ENCODE data around the gene RNF182.
"Not testable (repeated sequence)": the region's sequence is repeated elsewhere in the genome, so short reads cannot be mapped to it uniquely, and the experiment has no call there.

The RNF182 gene

DNA sequence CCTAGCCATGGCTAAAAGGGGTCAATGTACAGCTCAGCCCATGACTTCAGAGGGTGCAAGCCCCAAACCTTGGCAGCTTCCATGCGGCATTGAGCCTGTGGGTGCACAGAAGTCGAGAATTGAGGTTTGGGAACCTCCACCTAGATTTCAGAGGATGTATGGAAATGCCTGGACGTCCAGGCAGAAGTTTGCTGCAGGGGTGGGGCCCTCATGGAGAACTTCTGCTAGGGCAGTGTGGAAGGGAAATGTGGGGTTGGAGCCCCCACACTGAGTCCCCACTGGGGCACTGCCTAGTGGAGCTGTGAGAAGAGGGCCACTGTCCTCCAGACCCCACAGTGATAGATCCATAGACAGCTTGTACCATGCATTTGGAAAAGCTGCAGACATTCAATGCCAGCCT is 47.9 kb downstream of the RNF182 start:
- DNase-seq: not testable (repeated sequence)

DNA sequence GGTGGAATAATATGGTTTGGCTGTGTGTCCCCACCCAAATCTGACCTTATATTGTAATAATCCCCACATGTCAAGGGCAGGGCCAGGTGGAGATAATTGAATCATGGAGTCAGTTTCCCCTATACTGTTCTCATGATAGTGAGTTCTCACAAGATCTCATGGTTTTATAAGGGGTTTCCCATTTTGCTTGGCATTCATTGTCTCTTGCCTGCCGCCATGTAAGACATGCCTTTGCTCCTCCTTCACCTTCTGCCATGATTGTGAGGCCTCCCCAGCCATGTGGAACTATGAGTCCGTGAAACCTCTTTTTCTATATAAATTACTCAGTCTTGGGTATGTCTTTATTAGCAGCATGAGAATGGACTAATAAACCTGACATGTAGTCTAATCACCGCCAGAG is 48.7 kb downstream of the RNF182 start:
- not testable (repeated sequence) for DNase-seq

DNA sequence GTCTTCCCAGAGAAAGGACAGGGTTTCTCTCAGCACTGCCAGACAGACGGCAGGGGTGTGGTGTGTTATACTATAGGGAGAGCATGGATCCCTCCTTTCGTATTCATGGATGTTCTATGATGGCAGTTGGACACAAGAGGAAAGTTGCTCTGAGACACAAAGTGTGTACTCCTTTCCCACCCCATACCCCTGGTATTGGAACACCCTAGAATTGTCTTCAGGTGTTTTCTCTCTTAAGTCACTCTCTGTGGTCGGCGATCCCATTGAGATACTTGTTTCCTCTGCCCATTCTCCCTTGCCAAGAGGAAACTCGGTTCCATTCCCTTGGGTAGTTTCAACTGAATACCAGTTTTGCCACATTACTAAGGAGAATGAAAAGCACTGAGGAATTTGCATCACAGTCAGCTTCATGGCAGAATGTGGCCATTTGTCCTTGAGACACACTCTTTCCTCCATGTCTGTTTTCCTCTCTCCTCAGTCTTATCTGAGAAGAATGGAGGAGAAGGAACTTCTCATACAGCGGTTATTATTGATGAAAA is 53.4 kb downstream of the RNF182 start:
- DNase-seq: no peak

DNA sequence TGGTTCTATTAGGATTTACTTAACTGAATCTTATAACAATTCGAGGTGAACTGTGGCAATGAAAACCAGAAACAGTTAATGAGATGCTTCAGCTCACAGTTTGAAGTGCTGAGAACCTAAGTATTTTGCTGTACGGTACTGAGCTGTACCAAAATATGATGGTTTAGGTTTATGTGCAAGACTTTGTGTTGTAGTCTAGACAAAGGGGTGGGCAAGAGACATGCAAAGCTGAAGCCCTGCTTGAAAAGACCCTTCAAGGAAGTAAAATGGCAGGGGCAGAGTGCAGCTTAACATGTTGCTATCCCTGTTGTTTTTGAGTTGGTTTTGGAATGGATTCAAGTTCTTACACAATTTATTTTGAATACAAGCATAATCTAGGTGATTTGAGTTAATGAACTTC is 54.0 kb downstream of the RNF182 start:
- no peak for DNase-seq

DNA sequence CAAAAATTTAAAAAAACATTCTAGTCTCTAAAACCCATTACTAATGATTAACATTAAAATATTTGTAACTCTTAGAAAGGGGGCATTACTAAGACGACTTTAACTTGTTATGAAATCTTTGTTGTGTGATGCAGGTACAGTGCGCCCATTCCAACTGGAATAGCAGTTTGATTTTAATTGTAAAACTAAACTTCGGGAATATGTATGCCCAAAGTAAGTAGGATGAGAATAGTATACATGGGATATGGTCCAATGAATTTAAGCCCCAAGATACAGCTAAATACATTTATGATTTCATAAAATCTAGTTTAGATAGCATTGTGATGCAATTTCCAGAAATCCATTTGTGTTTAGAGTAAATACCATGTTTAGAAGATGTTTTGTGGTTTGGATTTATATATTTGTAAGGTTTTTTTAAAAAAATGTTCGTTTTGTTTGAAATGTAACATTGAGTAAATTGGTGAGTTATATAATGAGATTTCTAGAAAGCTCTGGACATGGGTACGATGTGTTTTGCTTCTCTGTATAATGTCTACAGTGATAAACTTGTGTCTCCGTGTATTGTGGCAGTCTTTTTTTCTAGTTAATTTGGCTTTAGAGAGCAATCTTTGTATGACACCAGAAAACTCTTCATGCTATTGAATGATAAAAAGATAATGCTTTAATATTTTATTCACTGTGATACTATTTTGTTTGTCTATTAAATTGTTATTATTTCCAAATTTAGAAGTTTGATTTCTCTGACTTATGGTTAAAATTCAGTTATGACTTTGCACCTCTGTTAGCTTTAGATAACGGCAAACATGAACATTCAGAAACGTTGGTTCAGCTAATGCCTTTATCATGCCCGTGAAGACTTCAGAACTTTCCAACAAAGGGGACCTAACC is 54.8 kb downstream of the RNF182 start:
- no peak for DNase-seq

DNA sequence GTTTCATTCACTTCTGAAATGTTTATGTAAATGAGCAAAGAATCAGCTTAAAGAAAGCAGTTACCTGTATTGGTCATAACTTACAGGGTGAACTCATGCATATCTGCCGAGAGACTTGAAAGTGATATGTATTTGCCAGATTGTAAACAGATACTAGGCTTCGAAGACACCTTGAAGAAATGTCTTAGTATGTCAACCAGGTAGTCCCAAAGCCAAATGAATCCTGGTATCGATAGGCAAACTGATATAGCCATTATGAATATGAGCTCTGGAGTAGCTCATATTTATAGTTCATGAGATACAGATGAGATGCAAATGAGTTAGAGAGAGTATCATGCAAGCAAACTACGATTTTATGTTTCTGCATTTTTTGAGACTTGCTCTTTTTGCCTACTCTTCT is 55.8 kb downstream of the RNF182 start:
- DNase-seq: no peak

DNA sequence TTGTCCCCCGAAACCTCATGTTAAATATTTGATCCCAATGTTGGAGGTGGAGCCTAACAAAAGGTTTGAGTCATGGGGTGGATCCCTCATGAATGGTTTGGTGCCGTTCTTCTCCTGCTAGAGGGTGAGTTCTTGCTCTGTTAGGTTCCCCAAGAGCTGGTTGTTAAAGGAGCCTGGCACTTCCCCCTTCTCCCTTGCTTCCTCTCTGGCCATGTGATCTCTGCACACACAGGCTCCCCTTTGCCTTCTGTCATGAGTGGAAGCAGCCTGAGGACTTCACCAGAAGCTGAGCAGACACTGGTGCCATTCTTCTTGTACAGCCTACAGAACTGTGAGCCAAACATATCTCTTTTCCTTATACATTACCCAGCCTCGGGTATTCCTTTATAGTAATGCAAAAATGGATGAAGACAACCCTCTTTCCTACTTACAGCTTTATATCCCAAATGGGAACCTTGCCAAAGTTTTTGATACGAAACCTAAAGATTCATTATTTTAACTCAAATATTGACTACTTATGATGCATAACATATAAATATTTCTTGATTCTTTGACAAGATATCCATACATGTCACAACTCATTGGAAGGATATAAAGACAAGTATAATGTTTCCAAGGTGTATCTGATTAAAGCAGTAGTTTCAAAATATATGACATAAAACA is 61.0 kb downstream of the RNF182 start:
- DNase-seq: no peak

DNA sequence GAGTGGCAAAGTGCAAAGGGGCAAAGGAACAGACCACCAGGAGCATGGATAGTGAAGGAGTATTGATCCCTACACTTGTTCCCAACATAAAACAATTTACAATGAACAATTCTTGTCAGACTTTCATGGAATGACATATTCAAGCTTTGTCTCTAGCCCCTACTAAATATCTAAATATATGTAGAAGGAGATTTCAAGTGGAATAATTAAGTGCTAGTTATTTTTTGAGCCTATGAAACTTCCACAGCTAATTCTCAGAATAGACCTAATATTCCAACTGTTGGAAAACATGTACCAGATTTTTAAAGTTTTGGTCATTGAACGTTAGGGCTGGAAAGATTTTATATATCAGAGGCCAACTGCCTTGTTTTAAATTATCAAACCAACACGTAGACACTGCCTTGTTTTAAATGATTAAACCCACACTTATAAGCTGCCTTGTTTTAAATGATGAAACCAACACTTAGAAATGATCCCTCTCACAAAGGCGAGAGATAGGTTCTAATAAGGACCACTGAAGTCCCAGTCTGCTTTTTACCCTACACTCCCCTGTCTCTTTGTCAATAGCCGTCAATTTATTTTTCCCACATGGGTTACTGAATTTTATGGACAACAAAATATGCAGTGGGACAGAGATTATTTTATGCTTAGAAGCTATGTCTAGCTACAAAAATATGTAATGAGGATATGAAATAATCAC is 62.1 kb downstream of the RNF182 start:
- no peak for DNase-seq

DNA sequence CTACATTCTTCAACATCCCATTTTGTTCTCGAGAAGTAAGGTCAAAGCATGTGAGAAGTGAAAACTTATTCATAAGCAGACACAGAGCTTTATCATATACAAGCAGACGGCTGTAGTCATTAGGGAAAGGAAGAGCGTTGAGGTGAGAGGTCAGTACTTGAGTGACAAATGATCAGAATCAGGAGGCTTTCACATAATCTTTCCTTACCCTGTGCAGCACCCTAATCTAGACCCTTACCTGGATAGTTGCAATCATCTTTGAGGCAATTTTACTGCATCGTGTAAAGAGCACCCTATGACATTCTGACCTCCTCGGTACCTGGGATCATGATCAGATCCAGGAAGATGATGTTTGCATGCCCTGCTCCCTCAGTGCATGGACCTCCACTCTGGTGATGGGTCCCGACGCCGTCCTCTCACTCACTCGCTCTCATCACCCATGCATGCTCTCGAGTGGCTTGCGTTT is 62.7 kb downstream of the RNF182 start:
- no peak for DNase-seq

DNA sequence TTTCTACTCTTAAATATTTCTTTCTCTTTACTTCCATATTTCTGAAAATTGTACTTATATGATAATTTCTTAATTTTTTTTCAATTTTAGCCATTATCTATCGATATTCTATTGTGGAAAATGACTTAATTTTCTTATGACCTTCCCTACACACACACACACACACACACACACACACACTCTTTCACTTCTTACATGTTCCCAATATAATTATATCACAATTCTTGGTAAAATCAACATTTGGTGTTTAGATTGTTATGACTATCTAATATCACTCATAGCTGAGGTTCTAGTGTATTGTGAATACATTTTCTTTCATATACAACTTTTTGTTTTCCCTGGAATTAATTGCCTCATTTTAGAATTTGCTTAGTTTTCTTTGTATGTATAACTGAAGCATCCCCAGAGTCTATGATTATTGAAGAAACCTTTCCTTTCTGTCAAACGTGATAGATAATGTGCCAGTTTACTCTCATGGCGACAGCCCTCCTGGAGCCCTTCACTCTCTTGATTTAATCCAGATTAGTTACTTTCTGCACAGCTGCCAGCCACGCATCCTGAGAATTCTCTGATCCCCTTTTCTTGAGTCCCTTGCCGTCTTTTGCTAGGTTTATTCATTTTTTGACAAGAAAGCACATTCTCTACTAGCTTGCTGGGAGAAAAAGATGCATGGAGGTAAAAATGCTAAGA is 63.4 kb downstream of the RNF182 start:
- no peak for DNase-seq

DNA sequence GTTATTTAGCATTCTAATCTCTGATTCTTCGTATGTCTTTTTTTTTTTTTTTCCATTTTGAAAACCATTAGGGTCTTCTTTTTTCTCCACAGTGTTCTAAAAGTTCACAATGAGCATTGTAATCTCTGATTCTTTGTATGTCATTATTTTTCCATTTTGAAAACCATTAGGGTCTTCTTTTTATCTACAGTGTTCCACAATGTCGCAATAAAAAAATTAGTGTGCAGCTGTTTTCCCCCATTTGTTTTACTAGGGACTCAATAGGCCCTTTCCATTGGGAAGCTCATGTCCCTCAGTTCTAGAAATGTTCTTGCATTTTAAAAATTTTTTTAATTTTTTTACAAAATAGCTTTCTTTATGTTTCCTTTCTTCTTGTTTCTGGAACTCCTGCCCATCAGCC is 64.2 kb downstream of the RNF182 start:
- no peak for DNase-seq

DNA sequence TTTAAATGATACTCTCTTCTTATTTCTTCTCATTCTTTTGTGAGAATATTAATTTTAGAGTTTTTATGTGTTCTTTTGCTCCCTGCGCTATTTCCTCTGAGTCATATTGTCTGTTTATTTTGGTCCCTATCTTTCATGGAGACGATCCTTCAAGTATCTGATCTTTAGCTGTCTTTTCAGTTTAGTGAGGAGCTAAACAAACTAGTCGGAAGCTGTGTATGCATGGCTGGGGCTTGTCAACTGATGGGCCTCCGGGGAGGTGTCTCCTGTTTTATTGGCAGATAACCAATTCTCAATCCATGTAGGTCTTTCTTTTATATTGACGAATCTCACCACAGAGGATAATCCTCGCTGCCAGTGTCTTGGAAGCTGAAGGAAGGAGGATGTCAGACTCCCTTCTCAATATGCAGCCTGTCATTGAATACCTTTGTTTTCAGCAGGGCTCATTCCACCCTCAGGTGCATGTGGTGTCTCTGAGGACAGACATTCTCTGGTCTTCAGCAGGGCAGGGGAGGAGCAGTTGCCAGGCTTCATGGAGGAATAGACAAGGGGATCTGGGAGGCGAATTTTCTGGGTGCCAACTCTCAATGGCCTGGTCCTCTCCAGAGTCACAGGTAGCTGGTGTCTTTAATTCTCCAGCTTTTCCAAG is 64.9 kb downstream of the RNF182 start:
- DNase-seq: no peak

DNA sequence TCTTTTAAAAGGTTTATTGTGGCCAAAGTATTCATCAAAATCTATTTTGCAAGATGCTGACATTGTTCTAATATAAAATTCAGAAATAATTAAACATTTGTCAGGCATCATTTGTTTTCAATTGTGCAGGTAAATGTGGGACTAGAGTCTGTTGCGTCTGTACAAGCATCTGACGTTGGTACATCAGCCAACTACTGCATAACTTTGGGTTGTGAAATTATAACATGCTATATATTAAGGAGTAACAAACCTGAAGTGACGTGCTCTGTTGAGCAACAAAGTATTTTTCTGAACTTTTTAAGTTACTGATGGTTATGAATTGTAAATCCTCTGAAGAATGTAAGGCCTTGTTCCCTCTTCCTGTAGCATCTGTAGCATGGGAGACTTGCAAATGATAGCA is 66.0 kb downstream of the RNF182 start:
- DNase-seq: no peak

DNA sequence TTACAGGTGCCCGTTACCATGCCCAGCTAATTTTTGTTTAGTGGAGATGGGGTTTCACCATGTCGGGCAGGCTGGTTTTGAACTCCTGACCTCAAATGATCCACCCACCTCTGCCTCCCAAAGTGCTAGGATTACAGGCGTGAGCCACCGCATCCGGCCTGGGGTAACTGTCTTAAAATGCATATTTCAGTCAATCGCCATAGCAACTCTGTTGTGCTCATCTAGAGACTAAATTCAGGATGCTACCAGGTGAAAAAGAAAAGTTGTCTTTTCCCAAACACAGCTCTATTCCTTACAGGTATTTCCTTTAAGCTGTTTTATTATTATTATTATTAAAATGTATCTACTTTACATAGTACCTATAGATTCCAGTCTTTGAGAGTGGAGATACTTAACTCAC is 66.6 kb downstream of the RNF182 start:
- DNase-seq: no peak

DNA sequence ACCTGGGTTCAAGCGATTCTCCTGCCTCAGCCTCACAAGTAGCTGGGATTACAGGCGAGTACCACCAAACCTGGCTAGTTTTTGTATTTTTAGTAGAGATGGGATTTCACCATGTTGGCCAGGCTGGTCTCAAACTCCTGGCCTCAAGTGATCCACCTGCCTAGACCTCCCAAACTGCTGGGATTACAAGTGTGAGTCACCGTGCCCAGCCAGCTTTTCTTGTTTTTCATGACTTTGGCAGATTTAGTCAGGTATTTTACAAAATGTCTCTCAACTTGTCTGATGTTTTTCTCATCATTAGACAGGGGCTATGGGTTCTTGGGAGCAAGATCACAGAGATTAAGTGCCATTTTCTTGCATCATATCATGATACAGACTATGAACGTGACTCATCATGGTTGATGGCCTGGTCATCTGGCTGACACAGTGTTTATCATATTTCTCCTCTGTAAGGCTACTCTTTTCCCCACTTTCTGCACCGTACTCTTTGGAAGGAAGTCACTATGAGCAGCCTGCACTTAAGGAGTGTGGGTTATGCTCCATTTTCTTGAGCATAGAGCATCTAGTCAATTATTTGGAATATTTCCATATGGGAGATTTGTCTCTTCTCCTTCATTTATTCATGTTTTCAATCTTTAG is 67.8 kb downstream of the RNF182 start:
- DNase-seq: no peak

DNA sequence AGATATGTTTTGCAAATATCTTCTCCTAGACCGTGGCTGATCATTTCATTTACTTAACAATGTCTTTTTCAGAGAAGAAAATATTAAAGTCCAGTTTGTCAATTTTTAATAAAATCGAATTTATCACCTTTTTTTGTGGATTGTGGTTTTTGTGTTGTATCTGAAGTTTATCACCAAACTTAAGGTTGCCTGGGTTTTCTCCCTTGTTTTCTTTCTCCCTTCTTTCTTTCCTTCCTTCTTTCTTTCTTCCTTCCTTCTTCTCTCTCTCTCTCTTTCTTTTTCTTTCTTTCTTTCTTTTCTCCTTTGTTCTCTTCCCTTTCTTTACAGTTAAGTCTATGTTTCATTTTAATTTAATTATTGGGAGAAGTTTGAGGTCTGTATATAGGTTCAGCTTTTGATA is 68.7 kb downstream of the RNF182 start:
- DNase-seq: no peak

DNA sequence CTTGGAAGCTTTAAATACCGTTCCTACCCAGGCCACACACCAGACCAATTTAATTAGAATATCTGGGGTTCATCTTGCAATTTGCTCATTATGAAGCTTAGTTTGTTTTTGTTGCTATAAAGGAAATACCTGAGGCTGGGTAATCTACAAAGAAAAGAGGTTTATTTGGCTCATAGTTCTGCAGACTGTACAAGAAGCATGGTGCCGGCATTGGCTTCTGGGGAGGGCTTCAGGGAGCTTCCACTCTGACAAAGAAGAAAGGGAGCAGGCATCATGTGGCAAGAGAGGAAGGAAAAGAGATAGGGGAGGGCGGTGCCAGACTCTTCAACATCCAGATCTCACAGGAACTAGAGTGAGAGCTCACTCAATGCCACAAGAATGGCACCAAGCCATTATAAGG is 73.6 kb downstream of the RNF182 start:
- DNase-seq: no peak

DNA sequence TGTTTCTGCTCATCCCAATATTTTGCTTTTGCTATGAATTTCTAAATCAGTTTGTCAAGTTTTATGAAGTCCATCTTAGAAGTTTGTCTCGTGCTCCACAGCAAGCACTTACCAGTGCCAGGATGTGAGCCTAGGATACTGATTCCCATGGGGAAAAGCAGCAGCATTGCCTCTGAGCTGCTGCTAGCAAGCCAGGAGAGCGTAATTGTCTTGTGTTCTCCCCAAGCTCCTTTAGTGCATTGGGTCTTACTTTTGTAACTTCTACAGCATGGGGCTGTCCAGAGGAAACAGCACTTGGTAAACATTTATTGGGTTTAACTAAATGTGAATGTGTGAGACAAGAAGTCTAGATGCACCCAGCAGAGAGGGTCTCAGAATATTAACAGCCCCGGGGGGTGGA is 76.1 kb downstream of the RNF182 start:
- DNase-seq: no peak

DNA sequence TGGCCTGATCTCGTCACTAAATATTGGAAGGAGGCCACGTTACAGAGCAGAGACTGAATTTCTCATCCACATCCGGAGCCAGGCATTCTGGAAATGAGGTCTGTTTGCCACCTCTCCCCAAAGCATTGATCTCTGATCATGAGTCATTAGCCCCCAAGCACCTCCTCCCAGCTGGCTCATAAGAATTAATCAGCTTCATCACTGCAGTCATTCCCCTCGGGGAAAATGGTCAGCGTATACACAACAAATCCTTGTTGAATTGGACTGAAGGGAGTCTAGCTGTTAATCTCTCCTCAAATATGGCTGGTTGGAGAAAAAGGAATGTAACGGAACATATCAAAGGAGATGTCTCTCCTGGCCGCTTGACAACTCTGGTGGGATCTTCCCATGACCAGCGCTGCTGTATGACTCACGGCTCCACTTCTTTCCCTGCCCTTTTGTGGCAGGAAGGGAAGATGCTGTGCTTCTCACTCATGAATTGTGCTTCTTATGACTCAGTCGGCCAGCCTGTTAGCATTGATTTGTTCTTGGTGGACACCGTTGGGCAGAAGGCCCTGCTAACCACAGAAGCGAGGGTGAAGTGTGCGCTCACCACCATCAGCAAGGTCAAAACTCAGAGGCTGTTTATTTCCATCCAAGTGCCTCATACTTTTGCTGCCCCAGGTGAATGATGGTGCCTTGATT is 76.7 kb downstream of the RNF182 start:
- no peak for DNase-seq

DNA sequence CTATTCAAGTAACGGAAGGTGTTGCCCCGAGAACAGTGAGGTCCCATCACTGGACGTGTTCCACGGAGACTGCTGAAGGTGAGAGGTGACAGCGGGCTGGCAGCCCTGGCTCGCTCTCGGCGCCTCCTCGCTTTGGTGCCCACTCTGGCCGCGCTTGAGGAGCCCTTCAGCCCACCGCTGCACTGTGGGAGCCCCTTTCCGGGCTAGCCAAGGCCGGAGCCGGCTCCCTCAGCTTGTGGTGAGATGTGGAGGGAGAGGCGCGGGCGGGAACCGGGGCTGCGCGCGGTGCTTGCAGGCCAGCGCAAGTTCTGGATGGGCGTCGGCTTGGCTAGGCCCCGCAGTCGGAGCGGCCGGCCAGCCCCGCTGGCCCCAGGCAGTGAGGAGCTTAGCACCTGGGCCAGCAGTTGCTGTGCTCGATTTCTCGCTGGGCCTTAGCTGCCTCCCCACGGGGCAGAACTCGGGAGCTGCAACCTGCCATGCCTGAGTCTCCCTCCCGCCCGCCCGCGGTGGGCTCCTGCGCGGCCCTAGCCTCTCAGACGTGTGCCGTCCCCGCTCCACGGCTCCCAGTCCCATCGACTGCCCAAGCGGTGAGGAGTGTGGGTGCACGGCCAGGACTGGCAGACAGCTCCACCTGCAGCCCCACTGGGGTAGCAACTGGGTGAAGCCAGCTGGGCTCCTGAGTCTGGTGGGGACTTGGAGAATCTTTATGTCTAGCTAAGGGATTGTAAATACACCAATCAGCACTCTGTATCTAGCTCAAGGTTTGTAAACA is 77.6 kb downstream of the RNF182 start:
- DNase-seq: no peak
